ENCODE data around the gene SLC35D2.

DNA sequence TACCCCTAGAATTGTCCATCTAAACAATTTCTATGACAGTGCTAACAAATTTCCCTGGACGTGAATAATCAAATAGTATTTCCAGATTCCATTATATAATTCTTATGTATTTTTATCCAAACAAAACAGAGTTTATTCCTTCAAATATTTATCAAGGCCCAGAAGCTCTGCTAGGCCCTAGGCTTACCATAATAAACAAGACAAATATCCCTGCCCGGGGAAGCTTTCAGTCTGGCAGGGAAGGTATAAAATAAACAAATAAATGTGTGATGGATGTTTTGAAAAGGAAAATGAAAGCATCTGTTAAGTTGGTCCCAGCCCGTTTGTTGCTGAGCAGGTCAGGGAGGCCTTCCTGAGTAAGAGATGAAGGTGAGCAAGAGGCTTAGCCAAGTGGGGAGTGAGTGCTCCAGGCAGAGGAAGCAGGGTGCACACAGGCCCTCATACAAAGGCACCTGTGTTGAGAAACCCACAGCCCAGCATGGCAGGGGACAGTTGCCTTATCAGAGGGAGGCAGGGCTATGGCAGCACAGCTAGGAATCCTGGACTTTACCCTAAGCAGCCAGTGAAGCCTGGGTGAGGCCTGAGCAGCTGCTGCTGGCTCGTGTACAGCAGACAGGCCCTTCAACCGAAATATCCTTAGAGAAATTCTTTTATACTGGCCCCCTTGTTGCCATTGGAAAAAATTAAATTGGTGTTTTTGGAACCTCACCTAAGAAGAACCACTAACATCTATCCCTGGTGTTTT lies 7.7 kb upstream of the SLC35D2 start:
- TF ChIP-seq, protein P1, sequence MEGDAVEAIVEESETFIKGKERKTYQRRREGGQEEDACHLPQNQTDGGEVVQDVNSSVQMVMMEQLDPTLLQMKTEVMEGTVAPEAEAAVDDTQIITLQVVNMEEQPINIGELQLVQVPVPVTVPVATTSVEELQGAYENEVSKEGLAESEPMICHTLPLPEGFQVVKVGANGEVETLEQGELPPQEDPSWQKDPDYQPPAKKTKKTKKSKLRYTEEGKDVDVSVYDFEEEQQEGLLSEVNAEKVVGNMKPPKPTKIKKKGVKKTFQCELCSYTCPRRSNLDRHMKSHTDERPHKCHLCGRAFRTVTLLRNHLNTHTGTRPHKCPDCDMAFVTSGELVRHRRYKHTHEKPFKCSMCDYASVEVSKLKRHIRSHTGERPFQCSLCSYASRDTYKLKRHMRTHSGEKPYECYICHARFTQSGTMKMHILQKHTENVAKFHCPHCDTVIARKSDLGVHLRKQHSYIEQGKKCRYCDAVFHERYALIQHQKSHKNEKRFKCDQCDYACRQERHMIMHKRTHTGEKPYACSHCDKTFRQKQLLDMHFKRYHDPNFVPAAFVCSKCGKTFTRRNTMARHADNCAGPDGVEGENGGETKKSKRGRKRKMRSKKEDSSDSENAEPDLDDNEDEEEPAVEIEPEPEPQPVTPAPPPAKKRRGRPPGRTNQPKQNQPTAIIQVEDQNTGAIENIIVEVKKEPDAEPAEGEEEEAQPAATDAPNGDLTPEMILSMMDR (IDR thresholded peaks at IDR 0.05), result no peak
- TF ChIP-seq CBFB (CRISPR knock-in tag; IDR thresholded peaks at IDR 0.05; ENCODE audit: low read depth), result no peak
- TF ChIP-seq SP1 (CRISPR knock-in tag; conservative IDR thresholded peaks at IDR 0.05), result no peak
